Panc1 (cell line): ENCODE data around the gene RPS17. TPM values are rescaled to one million over a fixed set of nuclear protein-coding genes. Genes with fewer than 3 reads are reported as not detected.
"Not testable (repeated sequence)": the region's sequence is repeated elsewhere in the genome, so short reads cannot be mapped to it uniquely, and the experiment has no call there.

Source experiments
- ATAC-seq: fragments of 200-7000 bp; cut with Tn5 transposase; 2 replicates; pipeline ENCODE4 v1.9.1; 2020; ENCODE audit warnings: mild to moderate bottlenecking, moderate library complexity
- BruUV-seq: library from RNA; stranded (reverse); fragments of 400-500 nt; replicated peaks from 2 replicates; lab custom pipeline; 2021; lab: Mats Ljungman, UMichigan
- CTCF ChIA-PET: fragments of 300-600 bp; sonication (Branson Sonifier 250); formaldehyde crosslinking; loops from one replicate; lab custom pipeline; 2022; ENCODE audit warnings: antibody characterized with exemption; lab: Charles Lee
- POLR2A ChIA-PET: fragments of 300-600 bp; sonication (Branson Sonifier 250); formaldehyde crosslinking; loops from one replicate; lab custom pipeline; 2022; ENCODE audit warnings: antibody characterized with exemption; lab: Charles Lee
- DNase-seq: peaks from one replicate; pipeline ENCODE4 v3.0.0-alpha.2; 2010; ENCODE audit warnings: low read depth, low spot score
- H3K27ac ChIP-seq: 2 replicates; pipeline ENCODE4 v1.5.1; 2011; ENCODE audit warnings: mild to moderate bottlenecking, low read length, inconsistent platforms
- H3K27me3 ChIP-seq: fragments of 200-500 bp; sonication (Bioruptor generic); 2 replicates; pipeline ENCODE4 v1.6.0; 2014; ENCODE audit warnings: low read length, inconsistent platforms; ENCODE audit not compliant: control insufficient read depth, insufficient read depth
- H3K36me3 ChIP-seq: fragments of 200-500 bp; sonication (Bioruptor generic); 2 replicates; pipeline ENCODE4 v1.5.1; 2014; ENCODE audit warnings: inconsistent platforms, mild to moderate bottlenecking, low read length, moderate library complexity; ENCODE audit not compliant: control insufficient read depth, insufficient read depth
- H3K4me1 ChIP-seq: 2 replicates; pipeline ENCODE4 v1.5.1; 2011; ENCODE audit warnings: inconsistent platforms, mild to moderate bottlenecking, low read length, moderate library complexity; ENCODE audit not compliant: control insufficient read depth, insufficient read depth
- H3K4me3 ChIP-seq, 2 experiments: 2 replicates each; pipeline ENCODE4 v1.5.1; 2011 to 2012; ENCODE audit warnings: low read depth in 2 of 2, low read length in 2 of 2, mild to moderate bottlenecking in 2 of 2, inconsistent platforms in 1 of 2, moderate library complexity in 1 of 2
- H3K9me3 ChIP-seq: fragments of 200-500 bp; sonication (Bioruptor generic); 2 replicates; pipeline ENCODE4 v1.5.1; 2014; ENCODE audit warnings: low read depth, mild to moderate bottlenecking, inconsistent platforms, low read length, moderate library complexity; ENCODE audit not compliant: control insufficient read depth, insufficient read depth
- CTCF ChIP-seq: fragments of 450-650 bp; IDR thresholded peaks from 2 replicates; pipeline ENCODE4 v1.5.1; 2017; ENCODE audit warnings: mild to moderate bottlenecking
- in situ Hi-C: cut with HindIII; loops from 2 replicates; pipeline ENCODE4 v1.10.0; 2016; ENCODE audit warnings: low sequenced_read_pairs, low pct_unique_long_range_greater_than_20kb
- intact Hi-C: fragments of 100-400 bp; cut with micrococcal nuclease; formaldehyde crosslinking; loops from one replicate; pipeline ENCODE4 v1.10.0; 2022; ENCODE audit not compliant: unreplicated experiment
- total RNA-seq: library from RNA; stranded (reverse); gene quantifications from one replicate; pipeline ENCODE4 v1.2.1, GENCODE V29; 2021; ENCODE audit not compliant: unreplicated experiment

RPS17 gene
- total RNA-seq, 1 experiment from 2014 or later: 1,598 TPM

- in situ Hi-C loops, POLR2A ChIA-PET, BruUV-seq, H3K4me3 ChIP-seq, H3K4me1 ChIP-seq, H3K27ac ChIP-seq, intact Hi-C loops, ATAC-seq, H3K27me3 ChIP-seq, H3K9me3 ChIP-seq, DNase-seq, CTCF ChIA-PET, H3K36me3 ChIP-seq: not testable (repeated sequence)
Observed at GRCh38 chr15:82500772-82501171, 39.5 kb downstream of the RPS17 start.

DNA sequence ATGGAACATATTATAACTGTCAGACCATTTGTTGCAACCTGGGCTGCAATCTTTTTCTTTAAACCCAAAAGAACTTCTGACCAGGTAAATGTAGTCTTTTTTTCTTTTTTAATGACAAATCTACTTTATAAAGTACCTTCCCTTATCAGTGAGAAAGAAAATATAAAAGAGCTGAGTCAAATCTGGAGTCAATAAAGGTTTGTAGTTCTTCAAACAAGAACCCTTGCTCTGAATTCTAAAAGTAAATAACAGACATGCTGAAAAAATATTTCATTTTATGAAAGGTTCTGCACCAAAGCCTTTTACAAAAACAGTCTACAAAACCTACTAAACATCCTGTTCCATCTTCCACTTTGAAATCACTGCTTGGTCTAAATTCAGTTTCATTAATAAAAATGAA lies 42.3 kb downstream of the RPS17 start:
- H3K36me3 ChIP-seq, H3K27me3 ChIP-seq, CTCF ChIA-PET, in situ Hi-C loops, DNase-seq, H3K9me3 ChIP-seq, H3K27ac ChIP-seq, H3K4me1 ChIP-seq, H3K4me3 ChIP-seq, POLR2A ChIA-PET, intact Hi-C loops, ATAC-seq: not testable (repeated sequence)
- BruUV-seq: TSS peak; percentile 32

DNA sequence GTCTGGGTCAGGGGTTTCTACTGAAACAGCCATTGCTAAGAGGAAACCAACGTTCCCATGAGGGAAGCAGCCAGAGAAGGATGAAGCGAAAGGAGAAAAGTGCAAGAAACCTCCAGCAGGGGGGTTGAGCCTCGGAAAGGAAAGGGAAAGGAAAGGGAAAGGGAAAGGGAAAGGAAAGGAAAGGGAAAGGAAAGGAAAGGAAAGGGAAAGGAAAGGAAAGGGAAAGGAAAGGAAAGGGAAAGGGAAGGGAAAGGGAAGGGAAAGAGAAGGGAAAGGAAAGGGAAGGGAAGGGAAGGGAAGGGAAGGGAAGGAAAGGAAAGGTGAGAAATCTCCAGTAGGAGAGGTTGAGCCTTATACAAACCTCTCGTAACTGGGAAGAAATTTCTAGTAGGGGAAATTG lies 52.0 kb downstream of the RPS17 start:
- CTCF ChIA-PET, POLR2A ChIA-PET, intact Hi-C loops, H3K9me3 ChIP-seq, H3K27me3 ChIP-seq, H3K4me3 ChIP-seq, ATAC-seq, BruUV-seq, DNase-seq, H3K27ac ChIP-seq, in situ Hi-C loops, H3K4me1 ChIP-seq, H3K36me3 ChIP-seq: not testable (repeated sequence)
- peak; percentile 23; the same call in 1 of the 2 replicates for TF ChIP-seq CTCF

DNA sequence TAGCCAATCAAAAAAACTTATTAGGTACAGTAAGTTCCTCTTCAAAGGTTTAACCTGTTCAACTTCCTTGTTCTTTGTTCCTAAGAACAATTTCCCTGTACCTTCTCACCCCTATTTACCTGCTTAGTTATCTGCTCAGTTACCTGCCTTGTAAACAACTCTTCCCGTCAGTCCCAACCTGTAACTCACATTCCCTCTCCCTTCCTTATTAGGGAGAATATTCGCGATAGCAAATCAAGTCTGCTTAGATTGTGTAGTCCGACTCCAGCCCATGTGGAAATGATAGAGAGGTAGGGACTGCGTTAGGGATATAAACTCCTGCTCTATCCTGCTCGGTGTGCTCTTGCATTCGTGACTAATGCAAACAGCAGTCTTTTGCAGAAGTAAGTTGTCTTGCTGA lies 53.2 kb downstream of the RPS17 start:
- H3K27me3 ChIP-seq, in situ Hi-C loops, intact Hi-C loops, H3K4me1 ChIP-seq, ATAC-seq, H3K27ac ChIP-seq, H3K4me3 ChIP-seq, H3K36me3 ChIP-seq, BruUV-seq, CTCF ChIA-PET, DNase-seq, H3K9me3 ChIP-seq, POLR2A ChIA-PET: not testable (repeated sequence)

Other genes with a start within 250 kb of the RPS17 start
- gene GOLGA6L10, start 191.0 kb downstream of the RPS17 start, total RNA-seq: 3.5 TPM
- gene GOLGA6L9, start 110.6 kb downstream of the RPS17 start, total RNA-seq: 5.8 TPM
- gene CPEB1, start 106.9 kb upstream of the RPS17 start, total RNA-seq: 19.5 TPM
- 0.95 TPM for gene AP3B2, start 169.4 kb upstream of the RPS17 start, total RNA-seq